GM06990 (cell line): Measurements from ENCODE around the gene SLC46A2.

Source experiments
- DNase-seq: peaks from one replicate; pipeline ENCODE4 v3.0.0-alpha.2; 2011; ENCODE audit not compliant: insufficient read length; ENCODE audit errors: extremely low read depth
- H3K27me3 ChIP-seq: replicated peaks from 2 replicates; pipeline ENCODE4 v1.6.0; 2011; ENCODE audit warnings: low read length; ENCODE audit not compliant: control insufficient read depth, insufficient read depth
- H3K36me3 ChIP-seq: 2 replicates; pipeline ENCODE4 v1.5.1; 2011; ENCODE audit warnings: low read length; ENCODE audit not compliant: control insufficient read depth, insufficient read depth
- H3K4me3 ChIP-seq: replicated peaks from 2 replicates; pipeline ENCODE4 v1.5.1; 2011; ENCODE audit warnings: low read depth, mild to moderate bottlenecking, control low read depth, low read length
- TF ChIP-seq, protein P1 (sequence below): IDR thresholded peaks from 2 replicates; pipeline ENCODE4 v1.5.1; 2011; ENCODE audit warnings: low read length, control low read depth, mild to moderate bottlenecking, inconsistent platforms; ENCODE audit not compliant: insufficient read depth, poor library complexity, severe bottlenecking

The SLC46A2 gene

DNA sequence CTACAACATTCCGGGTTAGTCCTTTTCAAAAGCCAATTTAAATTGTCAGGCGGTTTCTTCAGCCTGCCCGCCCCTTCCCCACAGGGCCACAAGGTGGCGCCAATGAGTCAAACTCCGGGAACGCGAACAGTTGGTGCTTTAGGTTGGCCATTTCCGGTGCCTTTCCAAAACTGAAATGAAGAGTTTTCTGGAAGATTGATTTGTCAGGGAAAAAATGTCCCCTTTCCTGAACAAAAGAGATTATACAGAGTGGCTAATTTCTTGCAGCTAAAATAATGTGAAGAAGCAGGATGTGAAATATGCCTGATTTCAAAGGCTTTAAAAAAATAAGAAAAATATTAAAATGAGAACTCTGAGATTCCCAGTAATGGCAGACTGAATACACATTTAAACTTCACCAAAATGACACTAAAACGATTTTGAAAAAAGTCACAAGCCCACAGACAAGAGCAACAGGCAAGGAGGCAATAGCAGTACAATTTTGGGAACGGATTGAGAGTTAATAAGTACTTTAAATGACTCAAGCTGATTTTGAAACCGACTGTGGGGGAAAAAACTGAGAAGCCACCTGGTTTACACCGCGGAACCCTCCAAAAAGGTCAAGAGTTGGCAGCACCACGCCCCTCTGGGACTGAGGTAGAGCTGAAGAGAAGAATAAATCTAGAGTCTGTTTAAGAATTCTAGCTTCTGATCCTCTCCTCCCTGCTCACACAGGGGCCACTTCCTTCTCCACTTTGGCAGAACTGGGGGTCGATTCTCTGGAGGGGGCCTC lies 45.7 kb downstream of the SLC46A2 start:
- Histone ChIP-seq H3K36me3 (no peaks in the 10 kb centered on the region), H3K4me3 (no peak overlapping the region), H3K27me3 (no peaks in the 10 kb centered on the region)
- TF ChIP-seq, protein P1, sequence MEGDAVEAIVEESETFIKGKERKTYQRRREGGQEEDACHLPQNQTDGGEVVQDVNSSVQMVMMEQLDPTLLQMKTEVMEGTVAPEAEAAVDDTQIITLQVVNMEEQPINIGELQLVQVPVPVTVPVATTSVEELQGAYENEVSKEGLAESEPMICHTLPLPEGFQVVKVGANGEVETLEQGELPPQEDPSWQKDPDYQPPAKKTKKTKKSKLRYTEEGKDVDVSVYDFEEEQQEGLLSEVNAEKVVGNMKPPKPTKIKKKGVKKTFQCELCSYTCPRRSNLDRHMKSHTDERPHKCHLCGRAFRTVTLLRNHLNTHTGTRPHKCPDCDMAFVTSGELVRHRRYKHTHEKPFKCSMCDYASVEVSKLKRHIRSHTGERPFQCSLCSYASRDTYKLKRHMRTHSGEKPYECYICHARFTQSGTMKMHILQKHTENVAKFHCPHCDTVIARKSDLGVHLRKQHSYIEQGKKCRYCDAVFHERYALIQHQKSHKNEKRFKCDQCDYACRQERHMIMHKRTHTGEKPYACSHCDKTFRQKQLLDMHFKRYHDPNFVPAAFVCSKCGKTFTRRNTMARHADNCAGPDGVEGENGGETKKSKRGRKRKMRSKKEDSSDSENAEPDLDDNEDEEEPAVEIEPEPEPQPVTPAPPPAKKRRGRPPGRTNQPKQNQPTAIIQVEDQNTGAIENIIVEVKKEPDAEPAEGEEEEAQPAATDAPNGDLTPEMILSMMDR: peak; percentile 96
- peak; percentile 71 for DNase-seq

DNA sequence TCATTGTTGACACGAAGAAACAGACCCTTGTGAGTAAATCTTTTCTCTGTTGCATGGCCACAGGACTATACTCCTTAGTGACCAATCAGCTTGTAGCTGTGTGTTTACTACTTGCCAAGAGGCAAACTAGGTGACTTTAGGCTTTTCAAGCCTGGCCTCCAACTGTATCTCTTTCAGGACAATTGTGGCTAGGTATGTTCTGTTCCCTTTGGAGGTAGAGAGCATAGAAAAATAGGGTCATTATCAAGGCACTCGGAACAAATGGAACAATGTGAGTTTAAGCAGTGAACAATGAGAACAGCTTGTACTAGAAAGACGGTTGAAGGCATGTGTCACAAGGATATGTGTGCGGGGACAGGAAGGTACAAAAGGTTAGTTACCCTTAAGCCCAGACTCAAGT lies 48.1 kb downstream of the SLC46A2 start:
- Histone ChIP-seq H3K36me3 (no peaks in the 10 kb centered on the region), H3K27me3 (no peaks in the 10 kb centered on the region), H3K4me3 (no peak overlapping the region)
- no peak for DNase-seq
- TF ChIP-seq, protein P1: no peak

DNA sequence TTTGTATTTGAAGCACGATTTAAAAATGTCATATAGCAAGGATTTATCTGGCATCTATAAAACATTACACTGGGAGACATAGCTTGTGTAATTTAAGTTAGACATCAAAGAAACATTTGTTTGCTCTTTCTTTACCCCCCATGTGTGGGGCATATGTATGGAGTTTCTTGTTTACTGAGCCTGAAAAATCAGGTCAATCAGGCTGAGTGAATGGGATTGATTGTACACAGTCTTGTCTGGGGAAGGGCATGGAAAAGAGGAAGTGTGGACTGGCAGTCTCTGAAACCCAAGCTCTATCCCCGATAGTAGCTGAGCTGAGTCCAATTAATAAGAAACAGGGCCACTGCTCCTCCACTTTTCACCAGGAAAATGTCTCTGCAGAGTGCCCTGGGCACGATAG lies 49.4 kb downstream of the SLC46A2 start:
- Histone ChIP-seq H3K27me3 (no peaks in the 10 kb centered on the region), H3K4me3 (no peak overlapping the region), H3K36me3 (no peaks in the 10 kb centered on the region)
- TF ChIP-seq, protein P1: no peak
- DNase-seq: no peak

DNA sequence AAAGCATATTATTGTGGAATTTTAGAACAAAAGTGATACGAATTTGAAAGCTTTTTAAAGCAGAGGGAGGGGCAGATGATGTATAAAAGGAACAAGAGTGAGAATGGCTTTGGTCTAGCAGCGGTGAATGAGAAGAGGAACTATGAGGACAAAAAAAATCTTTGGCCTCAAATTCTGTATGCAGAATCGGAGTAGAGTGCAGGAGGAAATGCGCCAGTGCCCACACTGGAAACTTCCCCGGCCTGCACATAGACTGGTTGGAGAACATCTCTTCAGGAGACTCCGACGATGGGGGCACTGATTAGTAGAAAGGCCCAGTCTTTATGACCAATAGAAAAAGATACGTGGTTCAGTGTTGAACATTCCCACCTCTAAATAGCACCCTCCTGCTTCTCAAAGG lies 51.3 kb downstream of the SLC46A2 start:
- Histone ChIP-seq H3K27me3 (no peaks in the 10 kb centered on the region), H3K36me3 (no peaks in the 10 kb centered on the region; the same call in 1 of the 2 replicates), H3K4me3 (no peak overlapping the region)
- no peak for DNase-seq
- TF ChIP-seq, protein P1: no peak

DNA sequence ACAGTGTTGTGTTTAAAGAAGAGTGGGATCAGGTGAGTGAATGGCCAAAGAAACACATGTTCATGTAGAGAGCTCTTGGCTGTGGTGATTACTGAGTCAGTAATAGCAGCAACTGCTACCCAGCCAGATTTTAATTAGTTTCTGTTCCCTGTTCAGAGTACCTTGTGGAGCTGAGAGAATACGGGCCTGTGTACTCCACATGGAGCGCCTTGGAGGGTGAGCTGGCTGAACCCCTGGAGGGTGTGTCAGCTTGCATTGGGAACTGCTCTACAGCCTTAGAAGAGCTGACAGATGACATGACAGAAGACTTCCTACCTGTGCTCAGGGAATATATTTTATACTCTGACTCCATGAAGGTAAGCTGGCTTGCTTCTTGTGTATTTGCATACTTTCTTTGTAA lies 52.3 kb downstream of the SLC46A2 start:
- H3K4me3 ChIP-seq: no peak overlapping the region
- no peaks in the 10 kb centered on the region for H3K27me3 ChIP-seq
- no peaks in the 10 kb centered on the region; the same call in 1 of the 2 replicates for H3K36me3 ChIP-seq
- DNase-seq: no peak
- TF ChIP-seq, protein P1: no peak
